ENCODE measurements around the gene HIRA. TPM values are rescaled to one million over a fixed set of nuclear protein-coding genes. Genes with fewer than 3 reads are reported as not detected.
"Not testable (repeated sequence)": the region's sequence is repeated elsewhere in the genome, so short reads cannot be mapped to it uniquely, and the experiment has no call there.

Gene HIRA
- total RNA-seq, 1 donor = 19.0 TPM

GRCh38 chr22:19368876-19369275 is 62.7 kb downstream of the HIRA start:
- no peak for TF ChIP-seq CTCF (IDR thresholded peaks at IDR 0.05; ENCODE audit: insufficient read depth, low read depth, low read length)
- DNase-seq (ENCODE audit: low read depth) = no peak
- H3K4me3 ChIP-seq (ENCODE audit: low read depth, low read length) = no peak overlapping the region

- TF ChIP-seq CTCF (IDR thresholded peaks at IDR 0.05; ENCODE audit: insufficient read depth, low read depth, low read length) = no peak
These were observed 63.7 kb downstream of the HIRA start for GRCh38 chr22:19367763-19368367.

GRCh38 chr22:19363541-19363940 is 68.0 kb downstream of the HIRA start:
- DNase-seq (ENCODE audit: low read depth); H3K4me3 ChIP-seq (ENCODE audit: low read depth, low read length): not testable (repeated sequence)

More at GRCh38 chr22:19367763-19368367, 63.7 kb downstream of the HIRA start:
- H3K4me3 ChIP-seq (ENCODE audit: low read depth, low read length) = no peak overlapping the region
- DNase-seq (ENCODE audit: low read depth) = no peak

GRCh38 chr22:19361501-19362103 is 69.9 kb downstream of the HIRA start:
- DNase-seq (ENCODE audit: low read depth) = no peak
- no peak overlapping the region for H3K4me3 ChIP-seq (ENCODE audit: low read depth, low read length)
- no peak for TF ChIP-seq CTCF (IDR thresholded peaks at IDR 0.05; ENCODE audit: insufficient read depth, low read depth, low read length)

- no peak overlapping the region for H3K4me3 ChIP-seq (ENCODE audit: low read depth, low read length)
- no peak for TF ChIP-seq CTCF (IDR thresholded peaks at IDR 0.05; ENCODE audit: insufficient read depth, low read depth, low read length)
- DNase-seq (ENCODE audit: low read depth) = no peak
These were observed 70.7 kb downstream of the HIRA start for GRCh38 chr22:19360862-19361261.

- TF ChIP-seq CTCF (IDR thresholded peaks at IDR 0.05; ENCODE audit: insufficient read depth, low read depth, low read length) = no peak
- H3K4me3 ChIP-seq (ENCODE audit: low read depth, low read length) = no peak overlapping the region
- no peak for DNase-seq (ENCODE audit: low read depth)
These were observed 71.2 kb downstream of the HIRA start for GRCh38 chr22:19360300-19360792.

- no peak overlapping the region for H3K4me3 ChIP-seq (ENCODE audit: low read depth, low read length)
- no peak for DNase-seq (ENCODE audit: low read depth)
- no peak for TF ChIP-seq CTCF (IDR thresholded peaks at IDR 0.05; ENCODE audit: insufficient read depth, low read depth, low read length)
These were observed 71.8 kb downstream of the HIRA start for GRCh38 chr22:19359554-19360299.

Data from fibroblast of villous mesenchyme (primary cell).